HL-60 (cell line): ENCODE data around the gene ZNF697.

Experiments used
- DNase-seq, 2 experiments: peaks; one replicate each; pipeline ENCODE4 v3.0.0-alpha.2; 2010 to 2020; ENCODE audit warnings: low read depth in 1 of 2, low spot score in 1 of 2
- H3K27ac ChIP-seq: fragments of 250-450 bp; sonication (Bioruptor Pico); replicated peaks from 2 replicates; pipeline ENCODE4 v1.5.1; 2020; ENCODE audit warnings: mild to moderate bottlenecking, moderate library complexity
- H3K27me3 ChIP-seq: fragments of 250-450 bp; sonication (Bioruptor Pico); 2 replicates; pipeline ENCODE4 v1.5.1; 2021; ENCODE audit warnings: mild to moderate bottlenecking, moderate library complexity; ENCODE audit not compliant: insufficient read depth, poor library complexity, severe bottlenecking
- H3K4me3 ChIP-seq: replicated peaks from 2 replicates; pipeline ENCODE4 v1.5.1; 2011; ENCODE audit warnings: mild to moderate bottlenecking, control low read depth, low read length; ENCODE audit not compliant: insufficient read depth
- CTCF ChIP-seq: IDR thresholded peaks from one replicate; pipeline ENCODE4 v1.5.1; 2011; ENCODE audit warnings: low read length, control low read depth, inconsistent platforms; ENCODE audit not compliant: insufficient read depth
- GABPA ChIP-seq: IDR thresholded peaks from 2 replicates; pipeline ENCODE4 v1.6.1; 2012; ENCODE audit warnings: low read depth
- POLR2AphosphoS5 ChIP-seq: IDR thresholded peaks from 2 replicates; pipeline ENCODE4 v1.6.1; 2012; ENCODE audit warnings: low read depth
- REST ChIP-seq: IDR thresholded peaks from 2 replicates; pipeline ENCODE4 v1.6.1; 2012; ENCODE audit warnings: low read depth; ENCODE audit not compliant: insufficient replicate concordance
- SPI1 ChIP-seq: IDR thresholded peaks from 2 replicates; pipeline ENCODE4 v1.6.1; 2012; ENCODE audit warnings: low read depth, mild to moderate bottlenecking, borderline replicate concordance

The ZNF697 gene

GRCh38 chr1:119653135-119653838 lies 5.2 kb upstream of the ZNF697 start:
- Histone ChIP-seq H3K27ac (no peak overlapping the region), H3K4me3 (no peak overlapping the region), H3K27me3 (peaks cover 25% of the 10 kb centered on the region)
- TF ChIP-seq SPI1 (no peak), POLR2AphosphoS5 (no peak)
- DNase-seq: no peak

- DNase-seq: no peak
- TF ChIP-seq REST (no peak), SPI1 (no peak), GABPA (no peak), CTCF (no peak), POLR2AphosphoS5 (no peak)
- no peak overlapping the region for H3K4me3 ChIP-seq
- H3K27ac ChIP-seq: no peak overlapping the region
- H3K27me3 ChIP-seq: peaks cover 25% of the 10 kb centered on the region
Measured at GRCh38 chr1:119652587-119652986, 4.5 kb upstream of the ZNF697 start.

GRCh38 chr1:119651641-119652040 lies 3.6 kb upstream of the ZNF697 start:
- no peak for TF ChIP-seq REST
- no peak for TF ChIP-seq POLR2AphosphoS5
- no peak for TF ChIP-seq SPI1
- TF ChIP-seq GABPA: no peak
- no peak for TF ChIP-seq CTCF
- Histone ChIP-seq H3K27me3 (peaks cover 25% of the 10 kb centered on the region), H3K27ac (no peak overlapping the region), H3K4me3 (no peak overlapping the region)
- no peak for DNase-seq

GRCh38 chr1:119651133-119651532 lies 3.1 kb upstream of the ZNF697 start:
- TF ChIP-seq POLR2AphosphoS5 (no peak), CTCF (no peak), REST (no peak), SPI1 (no peak), GABPA (no peak)
- Histone ChIP-seq H3K27ac (no peak overlapping the region), H3K4me3 (no peak overlapping the region), H3K27me3 (peaks cover 25% of the 10 kb centered on the region)
- DNase-seq: no peak
